HG03097 (cell line): ENCODE data around the gene PDGFA.

ENCODE experiments used
- ATAC-seq: cut with Tn5 transposase; IDR thresholded peaks from one replicate; pipeline ENCODE4 v1.9.1; 2021; ENCODE audit not compliant: unreplicated experiment, low FRiP score

Gene PDGFA

DNA sequence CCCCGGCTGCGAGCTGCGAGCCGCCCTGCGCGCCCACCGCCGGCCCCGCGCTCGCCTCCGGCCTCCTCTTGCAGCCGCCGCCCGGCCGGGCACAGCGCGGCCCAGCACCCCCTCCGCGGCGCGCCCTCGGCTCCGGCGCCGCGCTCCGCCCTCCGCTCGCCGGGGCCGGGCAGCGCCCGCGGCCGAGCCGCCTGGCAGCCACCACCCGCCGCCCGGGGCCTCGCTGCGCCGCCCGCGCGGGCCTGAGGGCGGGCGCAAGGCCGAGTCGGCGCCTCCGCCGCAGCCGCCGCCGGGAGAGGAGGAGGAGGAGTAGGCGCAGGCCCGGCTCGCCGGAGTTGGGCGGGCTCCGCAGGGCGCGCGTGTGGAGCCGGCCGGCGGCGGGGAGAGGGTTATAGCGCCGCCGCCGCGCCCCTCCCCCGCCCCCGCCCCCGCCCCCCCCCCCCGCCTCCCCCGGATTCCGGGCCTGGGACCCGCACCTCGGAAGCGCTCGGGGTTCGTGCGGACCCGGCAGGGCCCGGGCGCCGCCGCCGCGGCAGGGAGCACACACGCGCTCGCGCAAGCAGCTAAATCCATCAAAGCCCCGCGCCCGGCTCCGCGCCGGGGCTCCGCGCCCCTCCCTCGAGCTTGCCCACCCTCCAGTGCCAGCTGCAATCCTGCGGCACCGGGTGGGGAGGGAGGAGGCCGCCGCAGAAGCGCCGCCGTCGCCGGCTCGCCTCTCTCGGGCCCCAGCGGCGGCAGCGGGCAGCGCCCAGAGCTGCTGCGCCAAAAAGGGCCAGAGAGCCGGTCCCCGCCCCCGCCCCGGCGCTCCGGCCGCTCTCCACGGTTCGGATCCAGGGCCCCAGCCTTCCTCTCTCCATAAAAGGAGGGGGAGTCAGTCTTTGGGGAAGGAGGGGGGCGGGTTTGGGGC lies at the start of gene PDGFA:
TSS of gene PDGFA (minus strand) at position 363 of the 907 bp plus-strand sequence. CDS start 845 bp downstream, outside the sequence.
- no peak for ATAC-seq

- no peak for ATAC-seq
Observed at GRCh38 chr7:568031-568951, 48.6 kb upstream of the PDGFA start.

DNA sequence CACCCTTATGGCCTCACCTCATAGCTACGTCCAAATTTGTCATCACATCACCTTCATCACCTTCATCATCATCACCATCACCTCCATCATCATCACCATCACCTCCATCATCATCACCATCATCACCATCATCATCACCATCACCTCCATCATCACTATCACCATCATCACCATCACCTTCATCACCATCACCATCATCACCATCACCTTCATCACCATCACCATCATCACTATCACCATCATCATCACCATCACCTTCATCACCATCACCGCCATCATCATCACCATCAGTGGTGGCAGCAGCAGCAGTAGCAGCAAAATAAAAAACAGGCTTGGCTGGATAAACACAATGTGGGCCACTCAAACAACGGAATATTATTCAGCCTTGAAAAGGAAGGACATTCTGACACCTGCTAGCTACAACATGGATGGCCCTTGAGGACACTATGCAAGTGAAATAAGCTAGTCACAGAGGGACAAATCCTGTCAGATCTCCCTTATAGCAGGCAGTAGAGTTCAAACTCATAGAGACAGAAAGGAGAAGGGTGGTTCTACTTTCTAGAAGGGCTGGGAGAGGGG lies 47.7 kb upstream of the PDGFA start:
- ATAC-seq, result no peak

- no peak for ATAC-seq
Observed at GRCh38 chr7:566100-566499, 46.5 kb upstream of the PDGFA start.

GRCh38 chr7:564176-564865 lies 44.7 kb upstream of the PDGFA start:
- no peak for ATAC-seq

- ATAC-seq, result no peak
Observed at GRCh38 chr7:563629-564170, 44.1 kb upstream of the PDGFA start.

- no peak for ATAC-seq
Observed at GRCh38 chr7:562789-563628, 43.4 kb upstream of the PDGFA start.

GRCh38 chr7:562374-562675 lies 42.7 kb upstream of the PDGFA start:
- ATAC-seq, result no peak

GRCh38 chr7:561631-562373 lies 42.2 kb upstream of the PDGFA start:
- ATAC-seq, result no peak

DNA sequence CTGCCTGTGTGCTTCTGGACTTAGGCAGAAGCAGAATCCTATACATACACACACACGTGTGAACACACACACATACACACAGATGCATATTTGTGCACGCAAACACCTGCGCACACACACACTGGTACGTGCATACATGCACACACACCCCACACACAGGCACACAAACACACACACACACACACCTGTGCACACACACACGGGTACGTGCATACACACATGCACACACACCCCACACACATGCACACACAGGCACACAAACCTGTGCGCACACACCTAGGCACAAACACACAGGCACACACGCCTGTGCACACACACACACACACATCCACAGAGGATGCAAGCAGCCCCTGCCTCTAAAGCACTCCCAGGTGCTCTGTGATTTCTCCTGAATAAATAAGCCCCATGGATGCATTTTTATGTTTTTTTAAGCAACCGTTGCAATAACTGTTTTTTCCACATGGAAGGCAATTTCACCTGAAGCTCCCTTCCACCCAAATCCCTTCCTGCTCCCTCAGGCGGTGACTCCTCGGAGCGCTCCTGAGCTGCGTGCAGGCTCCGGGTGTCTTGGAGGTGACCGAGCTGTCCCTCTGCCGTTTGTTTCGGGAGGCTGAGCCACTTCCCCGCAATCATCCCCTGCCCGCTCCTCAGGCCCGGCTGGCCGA lies 41.5 kb upstream of the PDGFA start:
- ATAC-seq, result no peak

- no peak for ATAC-seq
Observed at GRCh38 chr7:559396-559705, 39.7 kb upstream of the PDGFA start.

- no peak for ATAC-seq
Observed at GRCh38 chr7:557558-557881, 37.9 kb upstream of the PDGFA start.

- no peak for ATAC-seq
Observed at GRCh38 chr7:556837-557557, 37.4 kb upstream of the PDGFA start.

- ATAC-seq, result no peak
Observed at GRCh38 chr7:556291-556826, 36.7 kb upstream of the PDGFA start.

- ATAC-seq, result no peak
Observed at GRCh38 chr7:555551-556160, 36.0 kb upstream of the PDGFA start.

DNA sequence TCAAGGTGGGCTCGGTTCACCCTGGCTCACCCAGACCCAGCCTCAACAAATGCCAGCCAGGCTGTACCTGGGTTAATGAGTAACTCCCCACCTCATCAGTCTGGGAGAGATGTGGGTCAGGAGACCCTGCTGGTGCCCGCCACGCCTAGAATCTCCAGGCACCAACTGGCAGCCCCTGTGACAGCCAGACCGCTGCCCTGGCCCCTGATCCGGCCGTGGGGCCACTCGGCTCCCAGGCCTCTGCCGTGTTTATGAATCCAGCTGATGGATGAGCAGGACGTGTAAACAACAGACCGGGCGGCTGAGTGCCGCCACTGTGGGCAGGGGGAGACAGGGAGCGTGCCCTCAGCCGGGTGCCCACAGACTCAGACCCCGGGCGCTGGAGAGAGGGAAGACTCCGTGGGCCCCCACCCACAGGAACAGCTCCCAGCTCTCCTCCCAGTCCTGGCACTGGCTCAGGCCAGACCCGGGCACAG lies 34.0 kb upstream of the PDGFA start:
- ATAC-seq, result no peak
